CD4-positive, alpha-beta T cell treated with Interleukin-21 for 1 hour (primary cell): ENCODE measurements around the gene TSEN2.
"Not testable (repeated sequence)": the region's sequence is repeated elsewhere in the genome, so short reads cannot be mapped to it uniquely, and the experiment has no call there.

ENCODE experiments used
- DNase-seq: peaks from one replicate; pipeline ENCODE4 v3.0.0-alpha.2; 2020

Gene TSEN2

GRCh38 chr3:12452361-12453330, 31.6 kb upstream of the TSEN2 start:
- DNase-seq: no peak

- DNase-seq: no peak
These were observed 30.0 kb upstream of the TSEN2 start for GRCh38 chr3:12454076-12454815.

- no peak for DNase-seq
These were observed 29.5 kb upstream of the TSEN2 start for GRCh38 chr3:12454816-12455121.

- no peak for DNase-seq
These were observed 28.5 kb upstream of the TSEN2 start for GRCh38 chr3:12455740-12456139.

- DNase-seq: no peak
These were observed 27.8 kb upstream of the TSEN2 start for GRCh38 chr3:12456441-12456840.

GRCh38 chr3:12457380-12457779, 26.9 kb upstream of the TSEN2 start:
- DNase-seq: not testable (repeated sequence)

- DNase-seq: no peak
These were observed 25.4 kb upstream of the TSEN2 start for GRCh38 chr3:12458901-12459300.

GRCh38 chr3:12460127-12460526, 24.2 kb upstream of the TSEN2 start:
- DNase-seq: no peak

- DNase-seq: no peak
These were observed 23.1 kb upstream of the TSEN2 start for GRCh38 chr3:12461097-12461649.

GRCh38 chr3:12462159-12462947, 21.9 kb upstream of the TSEN2 start:
- DNase-seq: no peak

- DNase-seq: no peak
These were observed 20.6 kb upstream of the TSEN2 start for GRCh38 chr3:12463686-12464085.

- no peak for DNase-seq
These were observed 20.1 kb upstream of the TSEN2 start for GRCh38 chr3:12464181-12464580.

- no peak for DNase-seq
These were observed 19.0 kb upstream of the TSEN2 start for GRCh38 chr3:12465151-12465835.

- DNase-seq: no peak
These were observed 18.4 kb upstream of the TSEN2 start for GRCh38 chr3:12465836-12466225.

GRCh38 chr3:12467746-12468145, 16.5 kb upstream of the TSEN2 start:
- no peak for DNase-seq

- no peak for DNase-seq
These were observed 16.0 kb upstream of the TSEN2 start for GRCh38 chr3:12468276-12468675.

- DNase-seq: no peak
These were observed 15.5 kb upstream of the TSEN2 start for GRCh38 chr3:12468757-12469156.

- DNase-seq: not testable (repeated sequence)
These were observed 15.1 kb upstream of the TSEN2 start for GRCh38 chr3:12469222-12469621.

- DNase-seq: no peak
These were observed 14.2 kb upstream of the TSEN2 start for GRCh38 chr3:12470111-12470510.

- no peak for DNase-seq
These were observed 13.6 kb upstream of the TSEN2 start for GRCh38 chr3:12470680-12471079.

GRCh38 chr3:12471241-12471640, 13.0 kb upstream of the TSEN2 start:
- no peak for DNase-seq

GRCh38 chr3:12472000-12472610, 12.2 kb upstream of the TSEN2 start:
- DNase-seq: no peak
